PC-9 (cell line): Measurements from ENCODE around the gene CLMN.

Experiments
- EZH2 ChIP-seq: fragments of 200-600 bp; sonication (generic); IDR thresholded peaks from 2 replicates; pipeline ENCODE4 v1.8.0; 2017; ENCODE audit warnings: antibody characterized with exemption, low read depth
- TF ChIP-seq, protein P1 (sequence below): fragments of 200-600 bp; sonication (generic); conservative IDR thresholded peaks from 2 replicates; pipeline ENCODE4 v1.6.1; 2017; ENCODE audit warnings: mixed run types, antibody characterized with exemption, mild to moderate bottlenecking, moderate library complexity

DNA sequence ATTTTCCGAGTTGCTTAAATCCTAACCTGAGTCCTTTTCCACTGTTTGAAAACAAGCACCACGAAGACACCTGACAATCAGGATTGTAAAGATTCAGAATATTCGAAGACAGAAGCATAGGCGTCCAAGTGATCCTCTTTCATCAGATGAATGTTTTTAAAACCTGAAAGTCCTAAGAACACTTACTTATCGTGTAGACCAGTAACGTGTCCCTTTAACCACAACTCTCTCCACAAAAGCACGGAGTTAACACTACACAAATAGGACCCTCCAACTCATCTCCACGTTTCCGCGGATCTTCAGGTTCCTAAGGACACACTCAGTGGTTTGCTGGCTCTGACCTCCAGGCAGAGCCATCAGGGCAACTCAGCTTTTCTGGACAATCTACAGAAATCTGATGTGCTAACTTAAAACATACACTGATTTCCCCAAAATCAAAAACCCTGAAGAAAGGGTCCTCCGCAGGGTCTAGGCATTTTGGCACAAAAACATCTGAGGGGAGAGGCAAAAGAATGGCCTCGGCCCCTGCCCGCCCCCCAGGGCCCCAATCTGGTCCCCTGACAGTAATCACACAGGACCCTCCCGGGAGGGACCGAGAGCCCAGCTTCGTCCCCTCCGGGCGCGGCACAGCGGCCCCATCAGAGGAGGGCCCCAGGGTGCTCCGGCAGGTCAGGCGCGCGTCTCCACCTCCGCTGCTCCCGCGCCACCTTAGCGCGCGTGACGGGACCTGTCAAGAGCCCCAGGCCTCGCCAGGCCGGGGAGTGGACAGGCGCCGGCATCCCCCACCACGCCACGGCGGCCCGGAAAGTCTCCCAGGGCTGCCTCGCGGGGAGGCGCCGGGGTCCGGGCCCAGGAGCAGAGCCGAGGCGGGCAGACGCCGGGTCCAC is 163.3 kb downstream of the CLMN start:
- TF ChIP-seq, protein P1, sequence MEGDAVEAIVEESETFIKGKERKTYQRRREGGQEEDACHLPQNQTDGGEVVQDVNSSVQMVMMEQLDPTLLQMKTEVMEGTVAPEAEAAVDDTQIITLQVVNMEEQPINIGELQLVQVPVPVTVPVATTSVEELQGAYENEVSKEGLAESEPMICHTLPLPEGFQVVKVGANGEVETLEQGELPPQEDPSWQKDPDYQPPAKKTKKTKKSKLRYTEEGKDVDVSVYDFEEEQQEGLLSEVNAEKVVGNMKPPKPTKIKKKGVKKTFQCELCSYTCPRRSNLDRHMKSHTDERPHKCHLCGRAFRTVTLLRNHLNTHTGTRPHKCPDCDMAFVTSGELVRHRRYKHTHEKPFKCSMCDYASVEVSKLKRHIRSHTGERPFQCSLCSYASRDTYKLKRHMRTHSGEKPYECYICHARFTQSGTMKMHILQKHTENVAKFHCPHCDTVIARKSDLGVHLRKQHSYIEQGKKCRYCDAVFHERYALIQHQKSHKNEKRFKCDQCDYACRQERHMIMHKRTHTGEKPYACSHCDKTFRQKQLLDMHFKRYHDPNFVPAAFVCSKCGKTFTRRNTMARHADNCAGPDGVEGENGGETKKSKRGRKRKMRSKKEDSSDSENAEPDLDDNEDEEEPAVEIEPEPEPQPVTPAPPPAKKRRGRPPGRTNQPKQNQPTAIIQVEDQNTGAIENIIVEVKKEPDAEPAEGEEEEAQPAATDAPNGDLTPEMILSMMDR, result no peak
- TF ChIP-seq EZH2, result no peak
